ENCODE measurements around the gene CCSER2. TPM values are rescaled to one million over a fixed set of nuclear protein-coding genes. Genes with fewer than 3 reads are reported as not detected.

The CCSER2 gene
- total RNA-seq, 1 experiment from 2014 or later, result 23.1 TPM

DNA sequence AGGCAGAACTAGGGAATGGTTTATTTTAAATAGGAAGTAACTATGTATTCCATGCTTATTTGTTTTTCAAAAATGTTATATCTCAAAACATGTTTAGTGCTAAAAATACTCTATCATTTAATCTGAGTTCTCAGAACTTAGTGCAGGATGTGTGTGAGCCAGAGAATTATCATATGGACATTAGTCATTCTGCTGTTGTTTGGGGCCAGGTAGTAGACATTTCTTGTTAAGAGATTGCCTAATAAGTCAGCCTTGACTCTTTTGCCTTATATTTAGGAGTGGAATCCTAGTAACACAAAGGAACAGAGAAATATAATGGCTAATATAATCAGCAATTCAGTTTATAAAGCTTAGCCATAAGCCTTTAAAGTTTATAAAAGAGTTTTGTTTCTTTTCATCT lies 149.8 kb downstream of the CCSER2 start:
- no peak overlapping the region for H3K4me3 ChIP-seq (ENCODE audit: low read depth, low read length)
- no TSS peak for BruUV-seq (replicated peaks)
- intact Hi-C loops (cut with micrococcal nuclease; ENCODE audit: unreplicated experiment), result no loop called here

DNA sequence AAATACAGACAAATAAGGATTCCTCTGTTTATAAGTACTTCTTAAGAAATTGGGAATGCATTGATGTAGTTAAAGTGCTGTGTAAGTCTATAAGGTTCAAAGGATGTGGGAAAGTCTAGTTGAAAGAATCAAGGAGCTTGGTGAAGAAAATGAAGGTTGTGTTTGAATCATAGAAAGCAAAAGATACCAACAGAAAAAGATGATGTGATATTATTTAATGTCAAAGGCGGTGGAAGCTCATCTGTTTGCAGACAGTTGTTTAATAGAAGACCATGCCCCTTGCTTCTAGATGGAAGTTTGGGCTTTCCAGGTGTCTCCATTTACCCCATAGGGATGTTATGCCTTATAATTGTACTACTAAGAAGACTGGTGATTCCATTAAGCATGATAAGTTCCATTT lies 150.3 kb downstream of the CCSER2 start:
- intact Hi-C loops (cut with micrococcal nuclease; ENCODE audit: unreplicated experiment), result no loop called here
- DNase-seq, result no peak
- H3K4me1 Mint-ChIP-seq (ENCODE audit: low read depth, unreplicated experiment), result no peaks in the 10 kb centered on the region

More for the DNA sequence above, 149.8 kb downstream of the CCSER2 start:
- peaks cover 5% of the 10 kb centered on the region for H3K36me3 Mint-ChIP-seq (ENCODE audit: insufficient read depth, unreplicated experiment)
- H3K27me3 ChIP-seq (replicated peaks; ENCODE audit: control insufficient read depth, insufficient read depth, low read length), result no peaks in the 10 kb centered on the region
- CTCF ChIA-PET, result no interaction called here
- POLR2A ChIA-PET, result no interaction called here
- H3K4me3 Mint-ChIP-seq (ENCODE audit: unreplicated experiment), result no peak overlapping the region
- peak overlapping the region; percentile 18 for H3K27ac Mint-ChIP-seq (ENCODE audit: unreplicated experiment)
- no peaks in the 10 kb centered on the region for H3K9me3 ChIP-seq
- no peak for DNase-seq
- no peaks in the 10 kb centered on the region for H3K9me3 Mint-ChIP-seq (ENCODE audit: unreplicated experiment)
- no peaks in the 10 kb centered on the region for H3K4me1 Mint-ChIP-seq (ENCODE audit: low read depth, unreplicated experiment)
- H3K36me3 ChIP-seq (ENCODE audit: control insufficient read depth, insufficient read depth, low read length), result no peaks in the 10 kb centered on the region
- no peak for TF ChIP-seq CTCF (IDR thresholded peaks at IDR 0.05; ENCODE audit: insufficient read depth in 1 of 2, low read depth in 1 of 2, low read length in 1 of 2, severe bottlenecking in 1 of 2, unreplicated experiment in 1 of 2)
- no peaks in the 10 kb centered on the region for H3K27me3 Mint-ChIP-seq (ENCODE audit: insufficient read depth, unreplicated experiment)
- H3K4me1 ChIP-seq, result peaks cover 5% of the 10 kb centered on the region; the same call in 1 of the 2 replicates

DNA sequence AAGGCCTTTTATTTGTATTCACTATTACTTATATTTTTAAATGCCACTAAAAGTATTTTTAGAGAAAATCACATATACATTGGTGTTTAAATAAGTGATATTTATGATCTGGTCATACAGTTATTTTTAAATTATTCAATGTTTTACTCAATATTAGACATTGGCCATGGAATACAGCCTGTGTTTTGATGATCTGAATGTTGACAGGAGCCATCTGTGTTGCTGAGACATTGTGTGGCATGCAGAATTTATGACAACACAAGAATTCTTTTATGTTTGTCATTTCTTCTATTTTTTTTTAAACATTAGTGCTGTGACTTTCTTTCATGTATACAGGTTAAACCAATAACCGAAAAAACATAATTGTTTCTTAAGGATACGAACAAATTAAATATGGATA lies 156.2 kb downstream of the CCSER2 start:
- no peaks in the 10 kb centered on the region for H3K27me3 Mint-ChIP-seq (ENCODE audit: insufficient read depth, unreplicated experiment)
- Histone ChIP-seq H3K27me3 (replicated peaks; ENCODE audit: control insufficient read depth, insufficient read depth, low read length) (no peaks in the 10 kb centered on the region), H3K36me3 (ENCODE audit: control insufficient read depth, insufficient read depth, low read length) (no peaks in the 10 kb centered on the region), H3K4me1 (no peaks in the 10 kb centered on the region), H3K9me3 (0 out of 2 replicates have a peak, but pooled peaks cover 3% of the 10 kb centered on the region), H3K4me3 (ENCODE audit: low read depth, low read length) (no peak overlapping the region)
- H3K4me1 Mint-ChIP-seq (ENCODE audit: low read depth, unreplicated experiment), result no peaks in the 10 kb centered on the region
- no peak for TF ChIP-seq CTCF (IDR thresholded peaks at IDR 0.05; ENCODE audit: insufficient read depth in 1 of 2, low read depth in 1 of 2, low read length in 1 of 2, severe bottlenecking in 1 of 2, unreplicated experiment in 1 of 2)
- BruUV-seq (replicated peaks), result no TSS peak
- H3K27ac Mint-ChIP-seq (ENCODE audit: unreplicated experiment), result no peak overlapping the region
- intact Hi-C loops (cut with micrococcal nuclease; ENCODE audit: unreplicated experiment), result no loop called here
- H3K9me3 Mint-ChIP-seq (ENCODE audit: unreplicated experiment), result no peaks in the 10 kb centered on the region
- ChIA-PET POLR2A (no interaction called here), CTCF (no interaction called here)
- H3K36me3 Mint-ChIP-seq (ENCODE audit: insufficient read depth, unreplicated experiment), result no peaks in the 10 kb centered on the region
- no peak overlapping the region for H3K4me3 Mint-ChIP-seq (ENCODE audit: unreplicated experiment)
- DNase-seq, result no peak

More for the DNA sequence above, 150.3 kb downstream of the CCSER2 start:
- Histone ChIP-seq H3K9me3 (no peaks in the 10 kb centered on the region), H3K27me3 (replicated peaks; ENCODE audit: control insufficient read depth, insufficient read depth, low read length) (no peaks in the 10 kb centered on the region), H3K4me3 (ENCODE audit: low read depth, low read length) (no peak overlapping the region), H3K36me3 (ENCODE audit: control insufficient read depth, insufficient read depth, low read length) (no peaks in the 10 kb centered on the region), H3K4me1 (peaks cover 5% of the 10 kb centered on the region; the same call in 1 of the 2 replicates)
- H3K9me3 Mint-ChIP-seq (ENCODE audit: unreplicated experiment), result no peaks in the 10 kb centered on the region
- TF ChIP-seq CTCF (IDR thresholded peaks at IDR 0.05; ENCODE audit: insufficient read depth in 1 of 2, low read depth in 1 of 2, low read length in 1 of 2, severe bottlenecking in 1 of 2, unreplicated experiment in 1 of 2), result no peak
- no TSS peak for BruUV-seq (replicated peaks)
- peak overlapping the region; percentile 18 for H3K27ac Mint-ChIP-seq (ENCODE audit: unreplicated experiment)
- no peak overlapping the region for H3K4me3 Mint-ChIP-seq (ENCODE audit: unreplicated experiment)
- H3K36me3 Mint-ChIP-seq (ENCODE audit: insufficient read depth, unreplicated experiment), result peaks cover 5% of the 10 kb centered on the region
- ChIA-PET POLR2A (no interaction called here), CTCF (no interaction called here)
- H3K27me3 Mint-ChIP-seq (ENCODE audit: insufficient read depth, unreplicated experiment), result no peaks in the 10 kb centered on the region
